Small intestine (tissue), 7 donors: ENCODE measurements around the gene PLEKHG4B. TPM values are rescaled to one million over a fixed set of nuclear protein-coding genes. Genes with fewer than 3 reads are reported as not detected.
"Not testable (repeated sequence)": the region's sequence is repeated elsewhere in the genome, so short reads cannot be mapped to it uniquely, and the experiment has no call there.

Experiments
- DNase-seq, 2 donors: peaks; one replicate each; pipeline versions ENCODE4 v3.0.0 to v3.0.0-alpha.2; 2013
- FAIRE-seq: peaks from 2 replicates; lab custom pipeline; 2012; peaks lifted over from hg19 to GRCh38; lab: Jason Lieb, UNC
- H3K27ac ChIP-seq, 3 donors: one replicate each; pipeline ENCODE4 v1.5.1; 2013; ENCODE audit warnings: low read length in 2 of 3, mild to moderate bottlenecking in 2 of 3, control low read depth in 1 of 3, inconsistent platforms in 1 of 3, low read depth in 1 of 3, moderate library complexity in 1 of 3
- H3K27me3 ChIP-seq, 3 donors: one replicate each; pipeline ENCODE4 v1.6.1; 2013; ENCODE audit warnings: low read length in 3 of 3, inconsistent platforms in 1 of 3; ENCODE audit not compliant: control insufficient read depth in 3 of 3, insufficient read depth in 3 of 3
- H3K36me3 ChIP-seq, 3 donors: one replicate each; pipeline ENCODE4 v1.6.1; 2013; ENCODE audit warnings: low read length in 3 of 3, inconsistent platforms in 1 of 3, low read depth in 1 of 3, mild to moderate bottlenecking in 1 of 3, moderate library complexity in 1 of 3; ENCODE audit not compliant: control insufficient read depth in 3 of 3, insufficient read depth in 2 of 3
- H3K4me1 ChIP-seq, 3 donors: one replicate each; pipeline ENCODE4 v1.6.1; 2013; ENCODE audit warnings: low read length in 2 of 3, inconsistent platforms in 1 of 3, low read depth in 1 of 3, mild to moderate bottlenecking in 1 of 3, moderate library complexity in 1 of 3; ENCODE audit not compliant: control insufficient read depth in 3 of 3, insufficient read depth in 2 of 3
- H3K4me3 ChIP-seq, 3 donors: one replicate each; pipeline ENCODE4 v1.5.1; 2013; ENCODE audit warnings: low read length in 3 of 3, control low read depth in 1 of 3, inconsistent platforms in 1 of 3, low read depth in 1 of 3, mild to moderate bottlenecking in 1 of 3, moderate library complexity in 1 of 3
- H3K9me3 ChIP-seq, 2 donors: one replicate each; pipeline ENCODE4 v1.6.1; 2013; ENCODE audit warnings: low read depth in 1 of 2, low read length in 1 of 2; ENCODE audit not compliant: control insufficient read depth in 2 of 2, insufficient read depth in 1 of 2
- WGBS, 3 donors: extraction: QIAGEN DNeasy Blood & Tissue Kit; methylation state at CpG; one replicate each; pipeline ENCODE4 v1.1.7; 2013; 5-methylcytosine and 5-hydroxymethylcytosine counted together
- polyA plus RNA-seq, 4 donors: library from polyadenylated mRNA; stranded (reverse) in 3 of 4; unstranded in 1 of 4; fragments of 200-250 nt in 3 of 4; fragments of 120-200 nt in 1 of 4; gene quantifications; one replicate each; pipeline versions ENCODE4 v1.2.1 to v1.2.3, GENCODE V29; 2013
- donor health status: healthy with polysubstance abuse.
- donor health status: control.
- donor health status: control.
- donor health status: Bipolar disorder and iron deficiency.
- donor health status: healthy.

PLEKHG4B gene
- polyA plus RNA-seq, 4 donors, result 0.01 to 0.44 TPM; not detected in 2

- Histone ChIP-seq H3K36me3 (no peaks in the 10 kb centered on the region), H3K27me3 (peaks cover 4 to 19% (median 16%) of the 10 kb centered on the region in 3 donors), H3K9me3 (no peaks in the 10 kb centered on the region), H3K4me3 (no peak overlapping the region), H3K4me1 (peaks cover 0 to 3% (median 0%) of the 10 kb centered on the region in 3 donors), H3K27ac (no peak overlapping the region)
- WGBS, 3 donors, result 85 to 89% (median 87%) methylated on average over 11 of the region's 11 CpGs
- FAIRE-seq (no peak), DNase-seq (no peak)
Measured at GRCh38 chr5:94113-94892, 2.3 kb downstream of the PLEKHG4B start.

GRCh38 chr5:95241-95980 is 3.4 kb downstream of the PLEKHG4B start:
- Histone ChIP-seq H3K27me3 (peaks cover 4 to 19% (median 13%) of the 10 kb centered on the region in 3 donors), H3K36me3 (no peaks in the 10 kb centered on the region), H3K4me1 (peaks cover 0 to 3% (median 0%) of the 10 kb centered on the region in 3 donors), H3K27ac (no peak overlapping the region), H3K4me3 (no peak overlapping the region), H3K9me3 (no peaks in the 10 kb centered on the region)
- 84 to 89% (median 85%) methylated on average over 12 of the region's 12 CpGs for WGBS, 3 donors
- FAIRE-seq, result no peak
- DNase-seq, result no peak

GRCh38 chr5:96976-97660 is 5.2 kb downstream of the PLEKHG4B start:
- H3K27me3 ChIP-seq, result peaks cover 0 to 16% (median 5%) of the 10 kb centered on the region in 3 donors
- 57 to 66% (median 63%) methylated on average over 17 of the region's 17 CpGs for WGBS, 3 donors
- no peak overlapping the region for H3K27ac ChIP-seq
- no peak overlapping the region for H3K4me3 ChIP-seq
- H3K9me3 ChIP-seq, result no peaks in the 10 kb centered on the region
- DNase-seq (no peak), FAIRE-seq (no peak)
- H3K4me1 ChIP-seq, result no peaks in the 10 kb centered on the region
- H3K36me3 ChIP-seq, result no peaks in the 10 kb centered on the region

GRCh38 chr5:99815-100214 is 7.8 kb downstream of the PLEKHG4B start:
- FAIRE-seq (no peak), DNase-seq (no peak)
- 74 to 81% (median 81%) methylated on average over 3 of the region's 3 CpGs for WGBS, 3 donors
- no peak overlapping the region for H3K4me3 ChIP-seq
- H3K9me3 ChIP-seq, result no peaks in the 10 kb centered on the region
- H3K36me3 ChIP-seq, result no peaks in the 10 kb centered on the region
- H3K27ac ChIP-seq, result no peak overlapping the region
- peaks cover 0 to 5% (median 0%) of the 10 kb centered on the region in 3 donors for H3K27me3 ChIP-seq
- H3K4me1 ChIP-seq, result no peaks in the 10 kb centered on the region

GRCh38 chr5:102411-103043 is 10.6 kb downstream of the PLEKHG4B start:
- no peaks in the 10 kb centered on the region for H3K9me3 ChIP-seq
- 53 to 58% (median 55%) methylated on average over 15 of the region's 15 CpGs for WGBS, 3 donors
- H3K27me3 ChIP-seq, result no peaks in the 10 kb centered on the region
- H3K36me3 ChIP-seq, result no peaks in the 10 kb centered on the region
- H3K4me1 ChIP-seq, result no peaks in the 10 kb centered on the region
- no peak overlapping the region for H3K4me3 ChIP-seq
- DNase-seq, result no peak
- FAIRE-seq, result no peak
- no peak overlapping the region for H3K27ac ChIP-seq

GRCh38 chr5:104106-104505 is 12.1 kb downstream of the PLEKHG4B start:
- not testable (repeated sequence) for H3K9me3 ChIP-seq, H3K4me1 ChIP-seq, H3K4me3 ChIP-seq, H3K27me3 ChIP-seq, FAIRE-seq, H3K27ac ChIP-seq, H3K36me3 ChIP-seq, DNase-seq
- WGBS, 3 donors, result 71 to 83% (median 81%) methylated on average over 9 of the region's 9 CpGs

GRCh38 chr5:104778-105296 is 12.9 kb downstream of the PLEKHG4B start:
- no peaks in the 10 kb centered on the region for H3K27me3 ChIP-seq
- H3K27ac ChIP-seq, result no peak overlapping the region
- FAIRE-seq, result no peak
- H3K4me1 ChIP-seq, result no peaks in the 10 kb centered on the region
- DNase-seq, result no peak
- no peaks in the 10 kb centered on the region for H3K9me3 ChIP-seq
- no peak overlapping the region for H3K4me3 ChIP-seq
- H3K36me3 ChIP-seq, result no peaks in the 10 kb centered on the region
- 72 to 80% (median 75%) methylated on average over 6 of the region's 6 CpGs for WGBS, 3 donors
